ENCODE measurements around the gene DPP6. TPM values are rescaled to one million over a fixed set of nuclear protein-coding genes. Genes with fewer than 3 reads are reported as not detected.

The DPP6 gene
- total and polyA plus RNA-seq, 2 of the 8 experiments (the other 6 are each of a cell fraction or from before 2014, with no cell fraction given) = 4.7 to 6.8 TPM

GRCh38 chr7:154736389-154736788, 684.2 kb downstream of the DPP6 start (continued):
- no peak for TF ChIP-seq SAP30 (IDR thresholded peaks at IDR 0.05; ENCODE audit: insufficient read depth, insufficient replicate concordance, low read length)
- TF ChIP-seq CHD2 (IDR thresholded peaks at IDR 0.05; ENCODE audit: low read length) = no peak
